GM19238 (cell line): ENCODE data around the gene RGP1.

Experiments used
- DNase-seq: peaks from one replicate; pipeline ENCODE4 v3.0.0; 2011; ENCODE audit warnings: low spot score; ENCODE audit not compliant: insufficient read length

RGP1 gene

GRCh38 chr9:35748858-35749514 lies at the start of gene RGP1, which contains the start of gene GBA2:
Gene RGP1, plus strand, starts transcription at chr9:35749287. Its CDS starts 469 bp downstream, at chr9:35749756.
Gene GBA2, minus strand, starts transcription at chr9:35749228. Its CDS starts 524 bp downstream, at chr9:35748704.
- peak; percentile 71 for DNase-seq

GRCh38 chr9:35700031-35700430 lies 49.1 kb upstream of the RGP1 start:
- DNase-seq, result no peak

- DNase-seq, result no peak
These were observed 48.1 kb upstream of the RGP1 start for GRCh38 chr9:35700942-35701341.

GRCh38 chr9:35702696-35703095 lies 46.4 kb upstream of the RGP1 start:
- no peak for DNase-seq

GRCh38 chr9:35703906-35704672 lies 45.0 kb upstream of the RGP1 start:
- no peak for DNase-seq

GRCh38 chr9:35705372-35705771 lies 43.7 kb upstream of the RGP1 start:
- no peak for DNase-seq

- DNase-seq, result no peak
These were observed 43.2 kb upstream of the RGP1 start for GRCh38 chr9:35705836-35706430.

GRCh38 chr9:35706951-35707350 lies 42.1 kb upstream of the RGP1 start:
- no peak for DNase-seq

- DNase-seq, result no peak
These were observed 40.9 kb upstream of the RGP1 start for GRCh38 chr9:35708146-35708545.

GRCh38 chr9:35710818-35711500 lies 38.1 kb upstream of the RGP1 start:
- DNase-seq, result no peak

- no peak for DNase-seq
These were observed 37.3 kb upstream of the RGP1 start for GRCh38 chr9:35711501-35712428.

- DNase-seq, result no peak
These were observed 36.2 kb upstream of the RGP1 start for GRCh38 chr9:35712762-35713400.

- DNase-seq, result no peak
These were observed 35.5 kb upstream of the RGP1 start for GRCh38 chr9:35713578-35713977.

GRCh38 chr9:35714123-35714522 lies 35.0 kb upstream of the RGP1 start:
- no peak for DNase-seq

- no peak for DNase-seq
These were observed 34.4 kb upstream of the RGP1 start for GRCh38 chr9:35714579-35715252.

GRCh38 chr9:35716230-35716629 lies 32.9 kb upstream of the RGP1 start:
- DNase-seq, result no peak

GRCh38 chr9:35717132-35717870 lies 31.8 kb upstream of the RGP1 start:
- no peak for DNase-seq

GRCh38 chr9:35718721-35719511 lies 30.2 kb upstream of the RGP1 start:
- DNase-seq, result no peak
